GM21619 (cell line): ENCODE data around the gene PIM3.

ENCODE experiments used
- ATAC-seq: cut with Tn5 transposase; IDR thresholded peaks from one replicate; pipeline ENCODE4 v1.9.1; 2021; ENCODE audit not compliant: unreplicated experiment

The PIM3 gene

GRCh38 chr22:49954991-49955580 lies 5.5 kb upstream of the PIM3 start:
- no peak for ATAC-seq

- ATAC-seq: no peak
These were observed 4.8 kb upstream of the PIM3 start for GRCh38 chr22:49955581-49956417.

DNA sequence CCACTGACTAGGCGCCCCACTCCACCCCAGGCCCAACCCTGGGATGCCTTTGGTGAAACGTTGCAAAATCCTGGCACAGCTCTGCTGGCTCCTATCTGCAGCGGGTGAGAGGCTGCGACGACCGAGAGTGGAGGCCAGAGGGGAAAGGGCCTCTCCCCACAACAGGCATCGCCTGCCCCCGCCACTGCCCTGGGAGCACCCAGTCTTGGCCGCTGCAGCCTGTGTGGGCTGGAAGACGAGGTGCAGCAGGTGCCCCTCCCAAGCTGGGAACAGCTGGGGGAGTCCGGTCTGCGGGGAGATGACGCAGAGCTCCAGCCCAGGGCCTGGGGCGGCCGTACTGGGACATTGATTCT lies 4.2 kb upstream of the PIM3 start:
- ATAC-seq: no peak

DNA sequence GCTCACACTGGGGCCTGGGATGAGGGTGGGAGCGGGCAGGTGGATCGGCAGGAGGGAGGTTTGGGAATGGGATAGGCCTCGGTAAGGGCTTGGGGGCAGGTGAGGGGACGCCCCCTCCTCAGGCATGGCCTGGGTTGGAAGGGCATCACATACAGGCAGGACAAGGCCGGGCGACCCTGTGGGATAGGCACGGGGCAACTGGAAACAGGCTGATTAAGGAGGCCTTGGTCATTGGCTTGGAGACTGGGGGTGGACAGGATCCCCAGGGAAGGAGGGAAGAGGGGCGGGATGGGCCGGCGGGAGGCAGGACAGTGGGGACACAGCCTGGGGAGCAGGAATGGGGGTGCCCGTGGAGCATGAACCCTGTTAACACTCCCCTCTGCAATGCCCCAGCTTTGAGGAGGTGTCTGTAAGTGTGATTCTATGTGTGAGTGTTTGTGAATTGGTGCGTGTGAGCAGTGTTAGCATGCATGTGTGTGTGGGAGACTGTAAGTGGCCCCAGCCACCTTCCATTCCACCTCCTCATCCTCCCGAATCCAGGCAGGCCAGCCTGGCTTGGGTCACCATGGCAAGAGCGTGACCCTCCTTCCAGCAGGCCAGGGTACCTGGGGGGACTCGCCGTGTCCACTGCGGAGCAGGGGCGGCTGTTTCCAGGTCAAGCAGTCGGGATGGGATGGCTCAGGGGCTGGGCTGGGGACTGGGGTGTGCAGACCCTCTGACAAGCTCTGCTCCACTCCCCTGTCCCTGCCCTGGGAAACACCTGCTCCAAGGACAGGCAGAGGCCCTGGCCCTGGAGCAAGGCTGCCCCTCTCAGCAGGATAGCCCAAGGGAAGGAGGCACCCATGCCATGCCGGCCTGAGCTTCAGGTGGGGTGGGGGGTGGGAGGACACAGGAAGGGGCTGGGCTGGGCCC lies 3.4 kb upstream of the PIM3 start:
- ATAC-seq: no peak

GRCh38 chr22:49957826-49958365 lies 2.7 kb upstream of the PIM3 start:
- ATAC-seq: no peak

DNA sequence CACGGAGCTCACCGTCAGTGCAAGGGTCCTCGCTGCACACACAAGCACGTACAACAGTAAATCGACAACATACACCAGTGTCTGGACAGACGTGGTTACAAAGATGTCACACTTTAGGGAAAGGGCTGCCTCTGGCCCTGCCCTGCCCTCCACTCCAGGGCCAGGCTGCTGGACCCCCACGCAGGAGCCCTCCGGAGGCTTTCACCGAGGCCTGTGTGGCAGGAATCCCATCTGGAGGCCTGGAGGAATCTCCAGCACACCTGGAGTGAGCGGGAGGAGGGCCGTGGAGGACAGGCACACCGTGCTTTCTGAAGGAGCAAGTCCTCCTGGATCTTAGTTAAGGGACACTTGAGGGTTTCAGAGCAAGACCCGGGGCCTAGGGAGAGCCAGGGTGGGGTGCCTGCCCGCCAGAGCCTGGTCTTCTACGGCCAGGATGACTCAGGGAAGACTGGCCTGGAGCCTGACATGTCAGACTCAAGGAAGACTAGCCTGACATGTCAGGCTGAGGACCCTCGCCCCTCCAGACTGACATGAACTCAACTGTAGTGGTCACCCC lies 2.1 kb upstream of the PIM3 start:
- ATAC-seq: no peak

GRCh38 chr22:49958931-49959781 lies 1.4 kb upstream of the PIM3 start:
- ATAC-seq: no peak

DNA sequence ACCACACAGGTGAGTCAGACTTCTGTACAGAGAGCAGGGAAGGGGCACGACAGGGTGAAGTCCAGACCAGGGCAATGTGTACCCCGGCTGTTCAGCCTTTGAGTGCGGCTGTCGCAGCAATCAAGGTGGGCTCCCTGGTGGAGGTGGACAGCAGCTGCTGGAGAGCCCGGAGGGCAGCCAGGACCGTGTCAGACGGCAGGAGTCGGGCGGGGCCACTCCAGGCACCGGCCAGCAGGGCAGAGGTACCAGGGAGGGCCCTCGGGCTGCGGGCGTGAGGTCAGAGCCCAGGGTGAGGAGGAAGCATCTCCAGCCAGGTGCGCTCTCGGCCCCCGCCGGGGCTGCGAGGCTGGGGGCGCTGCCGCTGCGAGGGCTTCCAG lies 802 bp upstream of the PIM3 start:
- ATAC-seq: no peak

GRCh38 chr22:49961005-49961600 lies 531 bp downstream of the PIM3 start:
- no peak for ATAC-seq

GRCh38 chr22:49961601-49962011 lies 1.0 kb downstream of the PIM3 start:
- no peak for ATAC-seq

GRCh38 chr22:49962012-49962750 lies 1.6 kb downstream of the PIM3 start:
- no peak for ATAC-seq

DNA sequence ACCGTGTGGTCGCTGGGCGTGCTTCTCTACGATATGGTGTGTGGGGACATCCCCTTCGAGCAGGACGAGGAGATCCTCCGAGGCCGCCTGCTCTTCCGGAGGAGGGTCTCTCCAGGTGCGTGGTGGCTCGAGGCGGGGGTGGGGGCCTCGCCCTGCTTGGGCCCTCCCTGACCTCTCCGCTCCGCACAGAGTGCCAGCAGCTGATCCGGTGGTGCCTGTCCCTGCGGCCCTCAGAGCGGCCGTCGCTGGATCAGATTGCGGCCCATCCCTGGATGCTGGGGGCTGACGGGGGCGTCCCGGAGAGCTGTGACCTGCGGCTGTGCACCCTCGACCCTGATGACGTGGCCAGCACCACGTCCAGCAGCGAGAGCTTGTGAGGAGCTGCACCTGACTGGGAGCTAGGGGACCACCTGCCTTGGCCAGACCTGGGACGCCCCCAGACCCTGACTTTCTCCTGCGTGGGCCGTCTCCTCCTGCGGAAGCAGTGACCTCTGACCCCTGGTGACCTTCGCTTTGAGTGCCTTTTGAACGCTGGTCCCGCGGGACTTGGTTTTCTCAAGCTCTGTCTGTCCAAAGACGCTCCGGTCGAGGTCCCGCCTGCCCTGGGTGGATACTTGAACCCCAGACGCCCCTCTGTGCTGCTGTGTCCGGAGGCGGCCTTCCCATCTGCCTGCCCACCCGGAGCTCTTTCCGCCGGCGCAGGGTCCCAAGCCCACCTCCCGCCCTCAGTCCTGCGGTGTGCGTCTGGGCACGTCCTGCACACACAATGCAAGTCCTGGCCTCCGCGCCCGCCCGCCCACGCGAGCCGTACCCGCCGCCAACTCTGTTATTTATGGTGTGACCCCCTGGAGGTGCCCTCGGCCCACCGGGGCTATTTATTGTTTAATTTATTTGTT lies 2.4 kb downstream of the PIM3 start:
- no peak for ATAC-seq

GRCh38 chr22:49963647-49964026 lies 3.1 kb downstream of the PIM3 start:
- ATAC-seq: no peak

DNA sequence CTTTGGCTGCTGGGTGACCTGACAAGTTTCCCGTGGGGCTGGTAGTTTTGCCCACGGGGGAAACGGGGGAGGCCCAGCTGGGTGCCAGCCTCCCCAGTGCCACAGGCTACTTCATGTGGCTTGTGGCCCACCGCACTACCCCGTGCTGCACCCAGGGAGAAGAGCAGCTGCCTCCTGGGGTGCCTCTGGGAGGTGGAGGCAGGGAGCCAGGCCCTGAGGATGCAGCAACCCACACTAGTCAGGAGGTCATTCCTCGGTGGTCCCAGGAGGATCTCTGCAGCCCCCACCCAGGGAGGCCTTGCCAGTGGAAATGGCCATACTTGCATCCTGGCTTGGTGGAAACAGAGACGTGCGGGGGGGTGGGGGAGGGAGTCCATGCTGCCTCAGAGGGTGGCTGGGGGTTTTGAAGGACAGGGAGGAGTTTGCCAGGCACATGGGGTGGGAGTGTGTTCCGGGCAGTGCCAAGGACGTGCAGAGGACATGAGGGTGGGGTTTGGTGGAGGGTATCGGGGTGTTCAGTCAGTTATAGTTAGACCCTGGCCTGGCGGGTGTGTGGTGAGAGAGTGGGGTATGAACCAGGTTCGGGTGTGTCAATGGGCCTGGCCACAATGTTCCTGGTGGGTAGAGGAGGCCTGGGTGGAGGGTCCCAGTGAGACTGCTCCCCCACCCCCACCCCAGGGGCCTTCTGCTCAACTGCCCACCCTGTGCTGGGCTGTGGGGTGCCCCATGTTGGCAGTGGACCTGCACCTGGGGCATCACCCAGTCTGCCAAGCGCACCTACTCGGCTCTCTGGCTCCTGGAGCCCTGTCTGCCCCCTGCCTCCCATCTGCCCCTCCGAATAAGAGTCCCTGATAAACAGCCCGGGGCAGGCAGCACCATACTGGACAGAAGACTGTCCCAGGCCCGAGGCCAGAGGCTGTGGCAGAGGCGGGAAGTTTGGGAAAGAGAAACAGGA lies 3.8 kb downstream of the PIM3 start:
- no peak for ATAC-seq

DNA sequence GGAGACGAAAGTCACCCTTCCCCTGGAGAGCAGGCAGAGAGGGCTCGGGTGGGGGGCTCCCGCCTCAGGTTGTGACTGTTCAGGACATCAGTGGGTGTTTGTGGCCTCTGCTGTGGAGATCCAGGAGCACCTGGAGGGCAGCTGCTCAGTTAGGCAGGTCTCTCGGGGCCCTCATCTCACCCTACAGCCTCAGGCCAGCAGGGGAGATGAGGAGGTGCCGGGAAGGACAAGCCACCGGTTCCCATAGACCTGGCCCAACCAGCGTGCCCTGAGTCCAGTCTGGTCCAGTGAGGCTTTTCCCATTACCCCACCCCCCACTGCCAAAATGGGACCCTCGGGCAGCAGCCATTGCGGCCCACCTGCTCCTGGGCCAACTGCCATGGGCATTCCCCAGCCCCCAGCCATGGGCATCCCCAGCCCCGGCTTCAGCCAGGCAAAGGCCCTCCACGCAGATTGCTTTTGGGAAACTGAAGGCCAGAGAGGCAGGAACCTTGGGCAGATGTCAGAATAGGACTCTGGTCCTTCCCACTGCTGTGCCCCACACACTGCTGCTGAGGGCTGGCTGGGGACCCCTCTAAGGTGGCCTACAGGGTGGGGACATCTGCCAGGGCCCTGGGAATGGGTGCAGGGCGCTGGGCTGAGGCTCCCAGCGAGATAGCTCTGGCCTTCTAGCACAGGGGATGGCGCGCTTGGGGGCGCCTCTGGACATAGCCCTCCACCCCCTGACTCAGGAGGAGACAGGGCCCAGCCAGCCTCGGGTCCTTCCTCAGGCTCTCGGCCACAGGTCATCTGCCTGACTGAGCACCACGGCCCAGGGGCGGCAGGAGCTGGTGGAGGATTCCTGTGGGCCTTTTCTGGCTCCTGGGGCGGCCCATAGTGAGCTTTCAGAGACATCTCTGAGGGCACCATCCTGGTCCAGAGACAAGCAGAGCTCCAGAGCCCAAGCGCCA lies 4.8 kb downstream of the PIM3 start:
- no peak for ATAC-seq
